HG03457 (cell line): ENCODE data around the gene SDCBP2.

Experiments
- ATAC-seq: cut with Tn5 transposase; IDR thresholded peaks from one replicate; pipeline ENCODE4 v1.9.1; 2021; ENCODE audit warnings: moderate number of reproducible peaks; ENCODE audit not compliant: unreplicated experiment

Gene SDCBP2

DNA sequence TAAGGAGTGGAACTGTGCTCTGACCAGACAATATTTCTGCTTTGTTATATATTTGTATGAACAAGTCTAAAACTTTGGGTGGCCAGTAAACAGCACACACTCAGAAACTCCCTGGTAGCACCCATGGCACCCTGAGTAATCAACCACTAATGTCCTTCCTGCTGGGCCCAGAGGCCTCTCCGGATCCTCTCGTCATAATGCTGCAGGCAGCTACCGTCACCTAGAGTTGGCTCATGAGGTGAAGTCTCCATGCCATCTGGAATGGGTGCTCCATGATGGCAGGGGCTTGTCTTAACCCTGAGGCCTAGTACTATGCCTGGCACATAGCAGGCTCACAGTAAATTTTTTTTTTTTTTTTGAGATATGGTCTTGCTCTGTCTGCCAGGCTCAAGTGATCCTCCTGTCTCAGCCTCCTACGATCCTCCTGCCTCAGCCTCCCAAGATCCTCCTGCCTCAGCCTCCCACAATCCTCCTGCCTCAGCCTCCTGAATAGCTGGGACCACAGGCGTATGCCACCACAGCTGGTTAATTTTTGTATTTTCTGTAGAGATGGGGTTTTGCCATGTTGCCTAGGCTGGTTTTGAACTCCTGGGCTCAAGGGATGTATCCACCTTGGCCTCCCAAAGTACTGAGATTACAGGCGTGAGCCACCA lies 3.0 kb upstream of the SDCBP2 start:
- no peak for ATAC-seq

DNA sequence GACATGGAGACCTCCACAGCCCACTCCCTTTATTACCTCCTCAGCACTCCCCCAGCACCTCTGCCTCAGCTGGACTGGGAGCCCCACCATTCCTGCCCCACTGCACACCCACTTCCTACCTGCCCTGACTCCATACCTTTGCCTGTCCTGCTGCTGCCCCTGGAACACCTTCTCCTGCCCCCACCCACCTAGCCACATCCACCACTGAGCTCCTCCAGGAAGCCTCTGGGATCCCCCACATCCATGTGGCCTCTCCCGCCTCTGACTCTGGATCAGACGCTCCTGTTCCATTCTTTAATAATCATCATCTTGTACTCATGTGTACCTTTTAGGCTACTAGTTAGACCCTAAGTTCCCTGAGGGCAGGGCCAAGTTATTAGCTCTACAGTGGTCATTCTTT lies 2.2 kb upstream of the SDCBP2 start:
- ATAC-seq, result no peak

DNA sequence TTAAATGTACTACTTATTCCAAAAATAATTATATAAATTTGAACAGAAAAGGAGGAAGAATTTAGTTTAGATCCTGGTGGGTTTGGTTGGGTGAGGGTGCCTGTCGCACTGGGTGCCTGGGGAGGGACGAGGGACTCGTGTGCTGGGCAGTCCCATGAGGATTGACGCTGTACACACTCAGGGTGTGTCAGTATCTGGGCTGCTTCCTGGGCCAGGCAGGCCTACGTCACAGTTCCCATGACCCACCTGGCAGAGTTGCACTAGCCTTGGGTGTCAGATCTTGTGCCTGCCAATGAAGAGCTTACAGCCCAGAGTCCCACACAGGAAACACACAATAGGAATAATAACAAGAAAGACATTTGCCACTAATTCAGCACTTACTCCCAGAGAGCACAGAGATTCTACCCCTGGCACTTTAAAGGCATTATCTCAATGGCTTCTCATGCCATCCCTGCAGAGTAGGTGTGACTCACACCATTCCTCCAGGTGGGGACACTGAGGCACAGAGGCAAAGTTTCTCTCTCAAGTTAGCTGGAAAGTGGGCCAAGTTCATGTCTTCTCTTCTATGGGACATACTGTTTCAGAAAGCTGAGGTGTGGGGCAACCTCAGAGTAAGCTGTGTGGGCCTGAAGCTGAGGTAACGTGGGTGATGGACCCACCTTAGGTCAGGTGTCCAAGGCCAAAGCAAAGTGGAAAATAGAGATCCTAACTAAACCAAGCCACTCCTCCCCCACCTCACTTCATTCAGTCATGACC lies 1.3 kb upstream of the SDCBP2 start:
- no peak for ATAC-seq

DNA sequence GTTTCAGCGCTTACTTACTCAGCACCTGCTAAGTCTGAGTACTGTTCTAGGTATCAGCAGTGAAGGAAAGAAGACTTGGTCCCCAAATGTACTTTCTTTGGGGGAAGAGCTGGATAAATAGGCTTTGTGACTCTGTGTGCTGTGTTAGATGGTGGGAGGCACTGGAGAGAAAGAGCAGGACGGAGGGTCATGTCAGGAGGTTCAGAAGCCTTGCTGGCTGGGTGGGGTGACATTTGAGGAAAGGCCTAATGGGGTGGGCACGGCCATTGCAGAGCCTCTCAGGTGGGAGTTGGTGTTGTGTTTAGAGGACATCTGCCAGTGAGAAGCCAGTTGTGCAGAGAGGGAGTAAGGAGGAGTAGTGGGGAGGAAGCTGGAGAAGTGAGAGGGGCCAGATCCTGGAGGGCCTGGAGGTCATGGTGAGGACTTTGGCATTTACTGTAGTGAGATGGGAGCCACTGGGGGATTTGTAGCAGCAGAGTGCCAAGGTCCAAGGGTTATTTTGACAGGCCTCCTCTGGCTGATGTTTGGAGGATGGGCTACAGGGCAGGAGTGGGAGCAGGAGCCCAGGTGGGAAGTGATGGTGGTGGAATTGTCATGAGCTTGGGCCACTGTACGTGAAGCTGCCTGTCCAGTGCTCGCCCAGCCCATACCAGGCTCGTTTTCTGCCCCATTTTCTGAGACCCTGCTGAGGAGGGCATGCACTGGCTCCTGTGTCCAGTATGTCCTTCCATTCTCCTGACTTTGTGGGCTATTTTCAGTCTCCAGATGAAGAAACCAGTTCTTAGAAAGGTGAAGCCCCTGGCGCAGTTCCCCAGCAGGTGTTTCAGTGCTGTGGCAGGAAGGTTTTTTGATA lies 886 bp downstream of the SDCBP2 start:
- no peak for ATAC-seq

DNA sequence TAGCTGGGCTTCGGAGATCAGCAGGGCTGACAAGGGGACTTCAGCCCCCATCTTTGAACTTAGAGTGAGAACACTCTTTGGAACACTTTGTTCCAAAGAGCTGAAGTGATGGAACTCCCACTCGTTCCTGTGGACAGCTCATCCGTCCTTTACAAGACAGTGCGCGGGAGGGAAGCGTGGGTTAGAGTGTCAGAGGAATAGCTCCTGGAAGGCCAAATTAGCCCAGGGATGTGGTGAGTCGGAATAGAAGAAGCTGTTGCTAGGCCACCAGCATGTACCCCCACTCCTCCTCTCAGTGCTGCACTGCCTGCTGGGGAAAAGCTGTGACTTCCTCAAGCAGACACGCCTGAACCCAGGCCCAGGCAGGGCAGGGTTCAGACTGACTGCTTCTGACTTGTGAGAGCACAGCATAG lies 1.7 kb downstream of the SDCBP2 start:
- no peak for ATAC-seq

DNA sequence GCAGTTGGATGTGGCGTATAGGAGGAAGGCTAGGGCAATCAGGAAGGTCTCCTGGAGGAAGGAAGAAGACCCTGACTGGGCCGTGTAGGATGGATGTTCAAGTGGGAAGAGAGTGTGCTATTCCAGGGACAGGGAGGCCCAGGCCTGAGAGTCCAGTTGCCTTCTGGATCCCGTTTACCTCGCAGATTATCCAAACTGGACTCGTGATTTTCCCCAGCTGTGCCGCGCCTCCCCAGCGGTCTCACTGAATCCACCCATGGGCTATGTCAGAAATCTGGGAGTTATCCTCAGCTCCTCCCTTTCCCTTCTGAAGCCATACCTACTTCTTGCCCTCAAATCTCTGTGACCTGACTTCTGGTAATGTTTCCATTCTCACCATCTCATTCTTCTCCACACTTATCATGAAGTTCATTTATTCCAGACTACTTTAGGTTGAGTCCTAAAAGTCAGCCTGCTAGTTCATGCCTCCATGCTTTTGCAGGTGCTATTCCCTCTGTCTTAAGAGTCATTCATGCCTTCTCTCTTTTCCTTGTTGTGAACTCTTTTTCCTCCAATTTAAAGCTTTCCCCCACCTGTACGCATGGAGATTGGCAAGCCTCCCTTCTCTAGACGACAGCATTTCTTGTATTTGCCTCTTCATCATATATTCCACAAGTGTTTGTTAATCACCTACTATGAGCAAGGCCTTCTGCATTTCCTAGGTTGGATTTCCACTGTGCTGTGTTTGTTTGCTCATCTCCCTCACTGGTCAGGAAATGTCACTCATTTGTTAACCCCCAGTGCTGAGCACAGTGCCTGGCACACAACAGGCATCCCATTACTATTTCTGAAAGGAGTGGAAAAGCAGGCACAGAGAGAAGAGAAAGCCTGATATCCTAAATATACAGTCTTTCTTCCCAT lies 2.7 kb downstream of the SDCBP2 start:
- ATAC-seq, result no peak

DNA sequence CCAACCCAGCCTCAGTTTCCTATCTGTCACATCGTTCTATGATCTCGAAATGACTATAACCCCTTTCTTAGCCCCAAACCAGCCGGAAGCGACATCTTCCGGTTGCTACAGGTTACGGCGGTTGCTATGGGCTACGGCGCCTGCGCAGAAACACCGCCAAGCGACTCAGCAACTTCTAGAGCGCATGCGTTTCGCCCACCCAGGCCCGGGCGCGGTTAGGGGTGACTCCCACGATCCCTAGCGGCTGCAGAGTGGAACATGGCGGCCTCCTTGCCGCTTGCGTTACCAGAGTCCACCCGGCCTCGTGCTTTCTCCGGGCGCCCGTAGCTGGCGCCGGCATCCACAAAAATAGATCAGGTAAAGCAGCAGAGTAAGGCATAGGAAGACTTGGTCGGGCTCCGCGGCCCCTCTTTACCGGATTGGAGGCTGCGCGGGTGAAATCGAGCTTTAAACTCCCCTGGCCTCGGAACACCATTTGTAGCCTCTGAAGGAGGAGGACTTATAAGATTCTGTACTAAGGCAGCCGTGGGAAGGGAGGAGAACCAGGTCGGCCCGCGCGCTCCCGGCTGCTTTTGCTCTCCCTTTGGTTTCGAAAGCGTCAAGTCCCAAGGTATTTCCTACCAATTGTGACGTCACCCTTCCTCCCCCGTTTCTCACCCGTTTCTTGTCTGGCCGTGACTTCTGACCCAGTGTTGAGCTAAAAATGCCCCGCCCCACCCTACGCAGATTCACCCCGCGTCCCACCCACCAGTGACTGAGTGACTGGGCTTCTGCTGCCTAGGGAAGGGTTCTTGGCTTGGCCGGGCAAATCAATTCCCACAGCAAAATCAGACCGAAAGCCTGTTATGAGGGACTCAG lies 3.5 kb downstream of the SDCBP2 start:
- peak; percentile 75 for ATAC-seq

DNA sequence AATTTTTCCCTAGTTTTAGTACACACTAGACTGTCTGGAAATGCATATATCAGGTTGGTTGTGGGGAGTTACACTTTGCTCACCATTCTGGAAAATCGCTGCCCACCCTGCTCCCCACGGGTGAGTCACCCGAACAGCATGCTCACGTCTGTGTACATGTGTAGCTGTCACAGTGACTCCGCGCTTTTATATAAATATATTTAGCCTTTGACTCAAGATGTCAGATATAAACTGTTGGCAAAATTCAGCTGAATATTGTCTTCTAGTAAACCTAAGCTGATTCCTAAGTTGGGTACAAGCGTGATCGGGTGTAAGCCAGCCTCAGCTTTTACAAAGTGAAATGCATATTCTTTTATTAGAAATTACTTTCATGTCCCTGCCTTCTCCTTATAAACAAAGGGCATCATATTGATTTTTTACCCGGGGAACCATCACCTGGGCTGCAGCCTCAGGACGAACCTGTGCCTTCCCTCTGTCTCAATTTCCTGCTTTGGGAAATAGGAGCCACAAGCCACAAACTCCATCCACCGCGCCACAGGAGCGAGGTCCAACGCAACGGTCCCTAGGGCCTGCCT lies 4.3 kb downstream of the SDCBP2 start:
- no peak for ATAC-seq

DNA sequence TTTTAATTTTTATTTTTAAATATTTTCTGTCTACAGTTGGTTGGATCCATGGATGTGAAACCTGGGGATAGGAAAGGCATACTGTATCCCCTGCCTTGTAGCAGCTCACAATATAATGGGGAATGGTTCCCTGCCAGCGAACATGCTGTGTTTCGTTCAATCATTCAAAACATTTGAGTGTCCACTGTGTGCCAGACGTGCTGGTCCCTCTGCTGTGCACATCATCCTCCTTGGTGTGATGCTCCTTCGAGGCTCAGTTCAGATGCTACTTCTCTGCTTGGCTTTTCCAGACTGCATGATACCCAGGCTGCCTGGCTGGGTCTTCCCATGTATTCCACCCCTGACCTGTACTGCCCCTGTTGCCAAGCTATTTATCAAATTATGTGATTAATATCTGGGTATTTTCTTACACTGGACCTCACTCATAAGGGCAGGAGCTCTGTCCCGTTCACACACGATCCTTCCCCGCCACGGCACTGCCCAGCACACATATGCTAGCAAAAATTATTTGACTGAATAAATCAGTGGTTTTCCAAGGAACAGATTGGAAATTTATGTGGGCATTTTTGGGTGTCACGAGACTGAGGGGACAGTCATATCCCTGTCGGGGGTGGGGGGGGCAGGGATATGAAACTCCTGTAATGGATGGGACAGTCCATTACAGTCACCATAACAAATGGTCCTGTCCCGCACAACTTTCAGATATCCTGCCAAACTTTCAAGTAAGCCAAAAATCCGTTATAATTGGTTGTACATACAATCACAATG lies 4.9 kb downstream of the SDCBP2 start:
- ATAC-seq, result no peak

DNA sequence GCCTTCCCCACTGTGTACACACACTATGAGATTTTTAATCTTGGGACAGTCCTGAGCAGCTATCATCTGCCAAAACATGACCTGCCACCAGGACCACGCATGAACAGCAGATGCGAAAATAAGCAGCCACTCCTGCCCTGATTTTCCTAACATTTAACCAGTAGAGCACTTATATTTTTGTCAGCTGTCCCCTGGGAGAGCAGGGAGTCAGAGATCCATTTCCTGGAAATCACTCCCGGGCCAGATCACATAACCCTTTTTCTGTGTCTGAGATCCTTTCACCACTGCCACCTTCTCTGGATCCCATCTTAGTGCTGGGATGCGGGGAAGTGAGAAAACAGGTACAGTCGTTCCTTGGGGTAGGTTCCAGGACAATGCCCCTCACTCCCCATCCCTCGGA lies 5.7 kb downstream of the SDCBP2 start:
- ATAC-seq, result no peak

DNA sequence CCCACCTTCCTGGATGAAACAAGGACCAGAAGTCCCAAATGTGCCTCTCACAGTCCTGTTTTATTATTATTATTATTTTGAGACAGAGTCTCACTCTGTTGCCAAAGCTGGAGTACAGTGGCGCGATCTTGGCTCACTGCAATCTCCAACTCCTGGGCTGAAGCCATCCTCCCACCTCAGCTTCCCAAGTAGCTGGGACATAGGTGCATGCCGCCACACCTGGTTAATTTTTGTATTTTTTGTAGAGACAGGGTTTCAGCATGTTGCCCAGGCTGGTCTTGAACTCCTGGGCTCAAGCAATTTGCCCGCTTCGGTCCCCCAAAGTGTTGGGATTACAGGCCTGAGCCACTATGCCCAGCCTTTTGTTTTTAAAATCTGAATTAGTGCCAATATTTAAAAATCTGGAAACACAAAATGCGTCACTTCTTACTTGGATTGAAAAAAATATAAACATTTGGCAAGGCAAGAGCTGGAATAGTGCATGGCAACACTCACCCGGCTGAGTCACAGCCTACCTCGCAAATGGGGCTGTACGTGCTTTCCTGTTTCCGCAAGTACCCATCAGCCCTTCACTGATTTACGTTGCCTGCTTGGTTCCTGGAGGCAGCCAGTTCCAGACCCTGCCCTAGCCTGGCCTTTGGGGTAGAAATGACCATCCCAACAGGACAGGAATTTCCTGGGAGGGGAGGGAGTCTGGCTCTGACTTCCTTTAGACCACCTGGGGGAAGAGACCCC lies 6.3 kb downstream of the SDCBP2 start:
- no peak for ATAC-seq

DNA sequence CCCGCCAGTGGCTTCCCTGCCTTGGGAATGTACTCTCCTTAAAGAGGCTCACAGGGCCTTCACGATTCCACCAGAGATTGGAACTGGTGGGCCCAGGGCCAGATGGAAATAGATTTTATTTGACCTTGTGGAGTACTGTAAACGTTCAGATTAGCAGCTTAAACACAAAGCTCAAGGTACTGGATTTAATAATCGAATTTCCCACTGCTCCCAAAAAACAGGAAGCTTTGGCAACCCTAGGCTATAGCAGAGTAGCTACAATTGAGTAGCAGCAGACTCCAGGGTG lies 7.3 kb downstream of the SDCBP2 start:
- ATAC-seq, result no peak

DNA sequence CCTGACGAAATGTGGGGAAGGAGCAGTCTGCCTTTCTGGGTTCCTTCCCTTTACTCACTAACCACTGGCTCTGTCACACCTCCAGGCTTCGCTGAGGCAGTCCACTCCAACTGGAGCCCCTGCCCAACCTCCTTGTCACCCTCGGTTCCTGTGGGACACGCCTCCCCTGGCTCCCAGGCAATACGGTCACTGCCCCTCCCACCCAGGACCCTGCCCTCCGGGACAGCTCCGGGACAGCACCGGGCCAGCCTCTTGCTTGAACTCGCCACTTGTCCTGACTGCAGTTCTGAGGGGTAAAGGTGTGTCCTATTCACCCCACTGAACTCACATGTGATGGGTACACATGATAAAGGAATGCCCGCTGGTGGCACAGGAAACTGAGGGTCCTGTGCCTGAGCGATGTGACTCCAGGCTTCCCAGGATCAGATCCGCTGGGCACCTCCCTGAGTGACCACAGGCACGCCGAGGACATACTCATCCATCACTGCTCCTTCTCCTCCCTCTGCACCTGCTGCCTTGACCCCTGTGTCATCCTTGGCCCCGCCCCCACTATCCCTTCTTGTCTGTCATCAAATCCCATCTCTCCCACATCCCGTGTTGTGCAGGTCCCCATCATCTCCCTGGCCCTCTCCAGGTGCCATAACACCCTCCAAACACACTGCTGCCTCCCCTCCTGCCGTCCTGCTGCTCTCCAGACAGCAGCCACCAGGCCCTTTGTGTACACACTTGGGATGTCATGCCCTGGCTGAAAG lies 7.9 kb downstream of the SDCBP2 start:
- no peak for ATAC-seq

DNA sequence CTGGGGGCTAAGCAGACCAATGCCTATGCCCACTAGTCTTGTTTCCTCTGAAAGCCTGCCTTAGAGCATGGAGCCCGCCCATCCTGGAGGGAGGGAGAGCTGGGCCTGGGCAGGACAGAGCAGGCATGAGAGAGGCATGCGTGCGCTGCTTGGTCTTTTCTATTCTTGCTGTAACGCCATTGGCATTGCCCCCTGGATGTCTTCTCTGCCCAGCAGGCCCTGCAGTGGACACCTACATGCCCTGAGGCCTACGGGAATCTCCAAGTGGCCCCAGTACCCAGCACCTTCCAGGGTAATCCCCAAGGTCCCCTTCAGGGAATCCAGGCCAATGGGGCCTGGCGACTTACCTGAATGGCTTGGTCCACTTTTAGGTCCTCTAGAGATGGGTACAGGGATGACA lies 8.9 kb downstream of the SDCBP2 start:
- no peak for ATAC-seq

DNA sequence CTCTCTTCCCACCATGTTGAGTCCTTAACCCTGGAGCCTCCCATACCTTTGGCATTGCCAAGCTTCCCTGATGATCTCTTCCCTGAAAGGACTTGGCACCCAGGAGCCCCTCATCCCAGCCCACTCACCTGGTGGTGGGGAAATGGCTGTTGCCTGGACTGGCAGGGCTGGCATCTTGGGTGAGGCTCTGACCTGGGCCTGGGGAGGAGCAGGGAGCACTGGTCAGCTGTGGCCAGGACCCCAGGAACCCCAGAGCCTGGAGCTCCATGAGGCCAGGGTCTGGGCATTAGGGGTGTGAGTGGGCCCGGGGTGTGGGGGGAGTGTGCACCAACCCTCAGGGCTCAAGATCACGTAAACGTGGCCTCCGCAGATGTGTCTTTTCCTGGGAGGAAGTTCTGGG lies 9.5 kb downstream of the SDCBP2 start:
- ATAC-seq, result no peak

DNA sequence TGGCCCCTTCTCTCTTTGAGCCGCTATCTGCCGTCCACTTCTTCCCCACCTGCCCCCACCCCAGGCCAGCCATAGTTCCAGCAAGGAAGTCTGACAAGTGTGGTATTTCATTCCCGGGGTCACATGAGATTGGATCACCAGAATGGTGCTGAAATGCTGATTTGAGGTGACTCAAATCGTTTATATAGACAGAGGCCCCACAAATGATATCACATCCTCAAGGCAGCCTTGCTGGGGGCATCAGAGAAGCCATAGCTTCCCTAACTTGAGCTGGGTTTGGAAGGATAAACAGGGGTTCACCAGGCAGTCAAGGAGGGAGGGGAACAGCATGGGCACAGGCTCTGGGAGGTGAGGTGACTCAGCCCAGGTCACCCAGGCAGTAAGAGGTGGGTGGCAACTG lies 9.9 kb downstream of the SDCBP2 start:
- no peak for ATAC-seq

DNA sequence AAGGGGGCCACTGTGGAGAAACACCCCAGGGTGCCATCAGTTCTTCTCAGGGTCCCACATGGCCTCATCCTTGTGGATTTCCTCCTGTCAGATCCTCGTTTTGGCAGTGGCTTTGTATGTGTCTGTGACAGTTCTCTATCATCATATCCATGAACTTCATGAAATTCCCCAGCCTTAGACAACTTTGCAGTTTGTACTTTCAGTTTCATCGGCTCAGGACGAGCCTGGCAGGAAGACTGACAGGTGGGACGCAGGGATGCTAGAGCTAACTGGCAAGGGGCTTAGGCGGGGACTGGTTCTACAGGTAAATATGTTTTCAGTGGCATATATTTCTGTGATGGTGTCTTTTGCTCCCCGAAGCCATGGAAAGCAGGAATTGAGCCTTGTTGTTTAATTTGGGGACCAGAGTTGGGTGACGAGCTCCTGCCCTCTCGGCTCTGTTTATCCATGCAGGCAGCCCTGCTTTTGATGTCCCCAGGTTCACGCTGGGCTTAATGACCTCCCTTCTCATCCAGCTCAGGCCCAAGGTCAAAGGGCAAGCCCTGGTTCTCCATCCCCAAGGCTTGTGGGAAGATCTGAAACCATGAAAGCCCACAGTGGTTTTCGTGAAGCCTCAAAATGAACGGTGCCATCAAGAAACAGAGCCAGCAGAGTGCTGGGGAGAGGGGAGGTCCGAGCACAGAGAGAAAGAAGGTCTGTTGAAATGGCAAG lies 11.2 kb downstream of the SDCBP2 start:
- ATAC-seq, result no peak
